SK-N-MC (cell line): Measurements from ENCODE around the gene ACOXL.

Source experiments
- EZH2 ChIP-seq: fragments of 200-600 bp; sonication (generic); IDR thresholded peaks from one replicate; pipeline ENCODE4 v1.6.1; 2017; ENCODE audit warnings: antibody characterized with exemption
- POLR2AphosphoS5 ChIP-seq: IDR thresholded peaks from 2 replicates; pipeline ENCODE4 v1.6.1; 2012; ENCODE audit warnings: mild to moderate bottlenecking, low read depth, low read length, borderline replicate concordance

GRCh38 chr2:110744429-110744828 lies 12.1 kb downstream of the ACOXL start:
- TF ChIP-seq EZH2 (no peak), POLR2AphosphoS5 (no peak)
